ENCODE measurements around the gene RAB3C.
A peak's percentile ranks its signal among the peaks of the same experiment; 100 is the strongest.
"Not testable (repeated sequence)": the region's sequence is repeated elsewhere in the genome, so short reads cannot be mapped to it uniquely, and the experiment has no call there.

The RAB3C gene

GRCh38 chr5:58582803-58583491 lies at the start of gene RAB3C:
RAB3C (plus strand) TSS chr5:58583075; CDS start chr5:58583209, 134 bp downstream.
- peak; percentile 92 to 95 for DNase-seq

- DNase-seq: not testable (repeated sequence)
These were observed 40.9 kb upstream of the RAB3C start for GRCh38 chr5:58541935-58542334.

- DNase-seq: no peak
These were observed 40.2 kb upstream of the RAB3C start for GRCh38 chr5:58542709-58543108.

GRCh38 chr5:58543723-58544122 lies 39.2 kb upstream of the RAB3C start:
- peak in 1 of 2 experiments; percentile 49 for DNase-seq

GRCh38 chr5:58544195-58544594 lies 38.7 kb upstream of the RAB3C start:
- peak; percentile 97 for DNase-seq

DNA sequence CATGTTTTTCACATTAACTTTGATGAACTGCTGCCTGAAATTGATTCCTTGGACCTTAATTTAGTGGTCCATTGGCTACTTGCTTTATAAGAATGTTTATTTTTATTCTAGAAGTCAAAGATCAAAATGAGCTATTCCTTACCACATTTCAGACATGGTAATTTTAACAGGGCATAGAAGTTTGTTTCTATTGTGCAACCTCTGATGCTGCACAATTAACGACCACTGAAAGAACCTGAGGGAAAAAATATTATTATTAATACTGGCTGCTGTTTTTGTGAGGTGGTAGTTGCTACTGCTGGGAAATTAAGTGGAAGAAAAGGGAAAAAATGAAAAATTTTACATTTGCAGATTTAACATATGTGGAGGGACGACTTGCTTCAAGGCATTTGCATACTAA lies 37.9 kb upstream of the RAB3C start:
- DNase-seq: peak; percentile 37 to 69

GRCh38 chr5:58545912-58546311 lies 37.0 kb upstream of the RAB3C start:
- DNase-seq: peak; percentile 84 to 90

DNA sequence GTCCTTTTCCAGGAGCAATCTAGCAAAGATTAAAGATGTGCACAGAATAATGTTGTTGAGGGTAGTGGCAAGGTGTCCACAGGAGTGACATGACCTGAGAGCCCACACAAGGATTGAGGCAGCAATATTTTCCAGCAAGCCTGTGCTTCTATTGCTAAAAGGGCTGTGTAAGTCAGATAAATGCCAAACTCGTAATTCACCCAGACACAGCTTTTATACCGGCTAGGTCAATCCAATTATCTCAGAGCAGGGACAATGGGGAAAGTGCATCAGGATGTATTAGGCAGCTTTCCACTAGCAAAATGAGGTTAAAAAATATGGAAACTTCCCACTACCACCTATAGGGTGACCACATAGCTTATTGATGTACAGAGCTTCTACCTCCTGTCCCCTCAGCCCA lies 34.8 kb upstream of the RAB3C start:
- DNase-seq: no peak

DNA sequence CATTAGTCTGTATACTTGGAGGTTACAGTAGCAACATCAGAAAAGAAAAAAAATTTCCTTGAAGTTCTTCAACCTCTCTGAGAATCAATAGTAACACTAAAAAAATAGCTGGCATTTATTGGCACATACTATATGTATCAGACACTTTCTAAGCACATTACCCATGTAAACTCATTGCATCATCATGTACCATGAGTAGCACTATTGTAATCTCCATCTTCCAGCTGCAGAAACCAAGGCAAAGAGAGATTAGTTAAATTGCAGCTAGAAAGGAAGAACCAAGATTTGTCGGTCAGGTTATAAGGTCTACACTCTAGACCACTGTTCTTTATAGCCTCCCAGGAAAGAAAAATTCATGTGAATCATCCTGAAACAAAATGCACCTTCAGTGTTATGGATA lies 31.4 kb upstream of the RAB3C start:
- no peak for DNase-seq

DNA sequence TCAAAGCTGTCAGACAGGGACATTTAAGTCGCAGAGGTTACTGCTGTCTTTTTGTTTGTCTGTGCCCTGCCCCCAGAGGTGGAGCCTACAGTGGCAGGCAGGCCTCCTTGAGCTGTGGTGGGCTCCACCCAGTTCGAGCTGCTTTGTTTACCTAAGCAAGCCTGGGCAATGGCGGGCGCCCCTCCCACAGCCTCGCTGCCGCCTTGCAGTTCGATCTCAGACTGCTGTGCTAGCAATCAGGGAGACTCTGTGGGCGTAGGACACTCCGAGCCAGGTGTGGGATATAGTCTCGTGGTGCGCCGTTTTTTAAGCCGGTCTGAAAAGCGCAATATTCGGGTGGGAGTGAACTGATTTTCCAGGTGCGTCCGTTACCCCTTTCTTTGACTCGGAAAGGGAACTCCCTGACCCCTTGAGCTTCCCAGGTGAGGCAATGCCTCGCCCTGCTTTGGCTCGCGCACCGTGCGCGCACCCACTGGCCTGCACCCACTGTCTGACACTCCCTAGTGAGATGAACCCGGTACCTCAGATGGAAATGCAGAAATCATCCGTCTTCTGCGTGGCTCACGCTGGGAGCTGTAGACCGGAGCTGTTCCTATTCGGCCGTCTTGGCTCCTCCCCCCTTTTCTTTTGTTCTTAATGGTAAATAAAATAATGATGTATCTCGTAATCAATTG lies 25.1 kb upstream of the RAB3C start:
- DNase-seq: not testable (repeated sequence)

- not testable (repeated sequence) for DNase-seq
These were observed 19.7 kb upstream of the RAB3C start for GRCh38 chr5:58563016-58563700.

DNA sequence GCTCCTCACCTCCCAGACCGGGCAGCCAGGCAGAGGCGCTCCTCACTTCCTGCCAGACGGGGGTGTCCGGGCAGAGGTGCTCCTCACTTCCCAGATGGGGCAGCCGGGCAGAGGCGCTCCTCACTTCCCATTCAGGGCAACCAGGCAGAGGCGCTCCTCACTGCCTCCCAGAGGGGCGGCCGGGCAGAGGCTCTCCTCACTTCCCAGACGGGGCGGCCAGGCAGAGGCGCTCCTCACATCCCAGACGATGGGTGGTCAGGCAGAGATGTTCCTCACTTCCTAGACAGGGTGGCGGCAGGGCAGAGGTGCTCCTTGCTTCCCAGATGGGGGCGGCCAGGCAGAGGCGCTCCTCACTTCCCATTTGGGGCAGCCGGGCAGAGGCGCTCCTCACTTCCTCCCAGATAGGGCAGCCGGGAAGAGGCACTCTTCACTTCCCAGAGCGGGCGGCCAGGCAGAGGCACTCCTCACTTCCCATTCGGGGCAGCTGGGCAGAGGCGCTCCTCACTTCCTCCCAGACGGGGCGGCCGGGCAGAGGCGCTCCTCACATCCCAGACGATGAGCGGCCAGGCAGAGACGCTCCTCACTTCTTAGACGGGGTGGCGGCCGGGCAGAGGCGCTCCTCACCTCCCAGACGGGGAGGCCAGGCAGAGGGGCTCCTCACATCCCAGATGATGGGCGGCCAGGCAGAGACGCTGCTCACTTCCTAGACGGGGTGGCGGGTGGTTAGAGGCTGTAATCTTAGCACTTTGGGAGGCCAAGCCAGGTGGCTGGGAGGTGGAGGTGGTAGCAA lies 18.6 kb upstream of the RAB3C start:
- not testable (repeated sequence) for DNase-seq

DNA sequence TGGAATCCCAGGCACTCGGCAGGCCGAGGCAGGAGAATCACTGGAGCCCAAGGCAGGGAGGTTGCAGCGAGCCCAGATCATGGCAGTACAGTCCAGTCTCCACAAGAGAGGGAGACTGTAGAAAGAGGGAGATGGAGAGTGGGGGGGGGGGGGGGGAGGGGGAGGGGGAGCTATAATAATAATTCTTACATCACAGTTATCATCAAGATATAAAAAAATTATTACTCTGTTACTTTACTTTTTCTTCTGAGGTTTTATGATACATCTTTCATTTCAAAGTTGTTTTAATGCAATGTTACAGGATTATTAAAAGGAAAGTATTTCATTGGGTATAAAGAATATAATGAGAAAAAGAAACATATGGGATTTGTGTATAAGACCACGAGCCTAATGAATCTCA lies 17.8 kb upstream of the RAB3C start:
- DNase-seq: no peak

DNA sequence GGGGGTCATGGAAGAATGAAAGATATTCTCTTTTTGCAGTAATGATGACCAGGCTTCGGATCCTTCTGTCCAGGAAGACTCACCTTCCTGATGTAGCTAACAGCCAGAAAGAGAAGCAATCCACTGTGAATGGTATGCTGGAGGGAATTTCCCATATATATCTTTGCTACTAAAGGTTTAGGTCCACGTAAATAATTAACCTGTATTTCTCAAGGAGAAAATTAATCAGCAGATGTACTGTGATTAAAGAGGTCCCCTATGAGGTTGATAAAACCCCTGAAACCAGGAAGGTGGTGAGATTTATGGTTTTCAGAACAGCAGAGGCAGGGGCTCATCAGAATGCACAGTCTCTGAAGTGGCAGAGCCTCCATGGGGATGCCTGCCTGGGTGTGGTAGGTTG lies 11.4 kb upstream of the RAB3C start:
- no peak for DNase-seq

- not testable (repeated sequence) for DNase-seq
These were observed 9.9 kb upstream of the RAB3C start for GRCh38 chr5:58572973-58573372.

- DNase-seq: no peak
These were observed 3.1 kb upstream of the RAB3C start for GRCh38 chr5:58579781-58580180.

DNA sequence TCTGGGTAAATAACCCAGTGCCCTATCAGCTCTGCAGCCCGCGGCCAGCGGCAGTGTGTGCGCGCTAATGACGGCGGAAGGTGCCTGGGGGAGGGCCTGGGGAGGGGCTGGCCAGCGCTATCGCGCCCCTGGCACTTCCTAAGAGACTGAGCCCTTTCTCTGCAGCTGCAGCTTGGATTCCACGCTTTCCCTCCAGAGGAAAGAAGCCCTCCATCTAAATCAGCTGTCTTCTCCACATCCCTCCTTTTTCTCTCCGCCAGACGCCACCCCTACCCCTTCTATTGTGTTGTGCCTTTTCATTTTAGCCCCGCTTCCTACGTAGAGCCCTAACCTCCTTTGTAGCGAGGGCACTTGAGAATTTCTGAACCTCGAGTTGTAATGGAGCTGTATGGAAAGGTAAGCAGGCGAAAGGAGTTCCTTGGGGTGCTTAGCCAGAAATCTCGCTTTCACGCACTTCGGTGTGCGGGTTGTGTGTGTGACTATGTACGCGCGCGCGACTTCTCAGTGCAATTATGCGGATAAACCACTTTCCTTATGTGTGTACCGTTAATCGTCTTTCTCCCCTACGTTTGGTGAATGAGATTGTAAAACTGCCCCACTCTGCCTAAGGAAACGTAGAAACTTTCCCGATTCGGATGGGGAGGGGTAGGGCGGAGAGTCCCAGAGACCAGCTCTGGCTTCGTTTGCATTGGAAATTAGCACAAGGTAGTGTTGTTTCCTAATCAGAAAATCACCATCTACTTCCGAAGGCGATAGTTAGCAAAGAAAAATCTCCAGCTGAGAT lies 664 bp upstream of the RAB3C start:
- peak; percentile 16 to 51 for DNase-seq

GRCh38 chr5:58595952-58596351 lies 13.1 kb downstream of the RAB3C start:
- DNase-seq: no peak

DNA sequence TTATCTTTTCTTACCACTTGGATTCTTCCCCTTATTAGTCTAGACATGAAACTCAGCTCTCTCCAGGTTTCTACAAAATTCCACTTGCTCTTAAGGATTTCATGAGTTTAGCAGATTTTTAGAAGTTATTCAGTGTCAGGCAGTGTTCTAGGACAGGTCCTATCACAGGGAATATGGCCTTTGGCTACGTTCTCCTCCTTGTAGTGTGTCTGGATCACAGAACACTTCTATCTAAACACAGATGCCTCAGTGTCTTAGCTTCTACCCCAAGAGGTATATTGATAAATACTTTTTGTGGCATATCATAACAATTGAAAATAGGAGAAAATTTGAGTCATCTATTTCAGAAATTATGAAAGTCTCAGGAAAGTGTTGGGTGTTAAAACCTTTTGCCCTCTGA lies 15.6 kb downstream of the RAB3C start:
- DNase-seq: no peak

DNA sequence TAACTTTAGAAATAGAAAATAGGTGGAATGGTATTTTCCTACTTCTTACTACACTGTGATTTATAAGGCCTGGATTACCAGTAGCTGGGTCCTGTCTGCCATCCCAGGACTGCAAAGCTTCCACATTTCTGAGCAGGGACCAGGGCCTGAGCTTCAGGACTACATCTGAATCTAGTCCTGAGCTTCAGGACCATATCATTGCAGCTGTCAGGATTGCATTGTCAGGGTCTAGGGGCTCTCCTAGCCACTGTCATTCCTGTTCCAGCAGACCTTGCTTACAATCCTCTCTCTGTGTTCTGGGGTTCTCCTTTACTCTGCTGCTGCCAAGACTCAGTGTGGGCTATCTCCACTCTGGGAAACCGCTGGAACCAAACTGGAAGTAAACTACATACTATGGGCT lies 16.3 kb downstream of the RAB3C start:
- DNase-seq: no peak

- not testable (repeated sequence) for DNase-seq
These were observed 17.7 kb downstream of the RAB3C start for GRCh38 chr5:58600613-58601012.

DNA sequence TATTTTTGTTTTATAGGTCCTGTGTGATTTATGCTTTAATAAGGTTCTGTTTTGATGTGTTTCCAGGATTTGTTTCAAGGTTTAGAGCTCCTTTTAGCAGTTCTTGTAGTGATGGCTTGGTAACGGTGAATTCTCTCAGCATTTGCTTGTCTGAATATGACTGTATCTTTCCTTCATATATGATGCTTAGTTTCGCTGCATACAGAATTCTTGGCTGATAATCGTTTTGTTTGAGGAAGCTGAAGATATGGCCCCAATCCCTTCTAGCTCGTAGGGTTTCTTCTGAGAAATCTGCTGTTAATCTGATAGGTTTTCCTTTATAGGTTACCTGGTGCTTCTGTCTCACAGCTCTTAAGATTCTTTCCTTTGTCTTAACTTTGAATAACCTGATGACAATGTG lies 20.0 kb downstream of the RAB3C start:
- not testable (repeated sequence) for DNase-seq

Measured in AML-193 (cell line).